Trophoblast cell (in vitro differentiated cells and primary cell): ENCODE measurements around the gene TMOD1.

Experiments used
- DNase-seq, 2 donors: peaks; one replicate each; pipeline ENCODE4 v3.0.0-alpha.2; 2016
- H2AFZ ChIP-seq: 2 replicates; pipeline ENCODE4 v1.6.1; 2013; ENCODE audit warnings: low read length, moderate library complexity, mild to moderate bottlenecking; ENCODE audit not compliant: insufficient read depth, poor library complexity
- H2AK5ac ChIP-seq: 2 replicates; pipeline ENCODE4 v1.6.1; 2013; ENCODE audit warnings: mild to moderate bottlenecking, low read length
- H2BK120ac ChIP-seq: 2 replicates; pipeline ENCODE4 v1.6.1; 2013; ENCODE audit warnings: low read length, mild to moderate bottlenecking, moderate library complexity; ENCODE audit not compliant: insufficient read depth, poor library complexity
- H2BK12ac ChIP-seq: 2 replicates; pipeline ENCODE4 v1.6.1; 2013; ENCODE audit warnings: mild to moderate bottlenecking, low read length, moderate library complexity
- H2BK5ac ChIP-seq: 2 replicates; pipeline ENCODE4 v1.6.1; 2013; ENCODE audit warnings: low read length, low read depth, moderate library complexity, mild to moderate bottlenecking; ENCODE audit not compliant: poor library complexity
- H3K14ac ChIP-seq: 2 replicates; pipeline ENCODE4 v1.6.1; 2013; ENCODE audit warnings: mild to moderate bottlenecking, low read length
- H3K18ac ChIP-seq: 2 replicates; pipeline ENCODE4 v1.6.1; 2013; ENCODE audit warnings: mild to moderate bottlenecking, low read length
- H3K23ac ChIP-seq: 2 replicates; pipeline ENCODE4 v1.6.1; 2013; ENCODE audit warnings: low read length
- H3K27ac ChIP-seq: 2 replicates; pipeline ENCODE4 v1.5.1; 2013; ENCODE audit warnings: low read depth, mild to moderate bottlenecking, inconsistent platforms, low read length, moderate library complexity
- H3K27me3 ChIP-seq: 2 replicates; pipeline ENCODE4 v1.6.1; 2013; ENCODE audit warnings: inconsistent platforms, mild to moderate bottlenecking, low read length, moderate library complexity; ENCODE audit not compliant: insufficient read depth
- H3K36me3 ChIP-seq, 2 experiments: 1 replicate in 1 of 2; 2 replicates in 1 of 2; pipeline ENCODE4 v1.6.1; 2013; ENCODE audit warnings: low read length in 2 of 2, mild to moderate bottlenecking in 2 of 2, moderate library complexity in 1 of 2; ENCODE audit not compliant: insufficient read depth in 2 of 2, control insufficient read depth in 1 of 2
- H3K4ac ChIP-seq: 2 replicates; pipeline ENCODE4 v1.6.1; 2013; ENCODE audit warnings: low read depth, mild to moderate bottlenecking, low read length, moderate library complexity
- H3K4me1 ChIP-seq, 2 experiments: 1 replicate in 1 of 2; 2 replicates in 1 of 2; pipeline ENCODE4 v1.6.1; 2013; ENCODE audit warnings: low read length in 2 of 2, mild to moderate bottlenecking in 2 of 2, moderate library complexity in 1 of 2; ENCODE audit not compliant: insufficient read depth in 2 of 2, control insufficient read depth in 1 of 2
- H3K4me2 ChIP-seq: 2 replicates; pipeline ENCODE4 v1.6.1; 2013; ENCODE audit warnings: inconsistent platforms, mild to moderate bottlenecking, low read length, moderate library complexity
- H3K4me3 ChIP-seq: 2 replicates; pipeline ENCODE4 v1.5.1; 2013; ENCODE audit warnings: mild to moderate bottlenecking, low read depth, low read length, inconsistent platforms
- H3K79me1 ChIP-seq: one replicate; pipeline ENCODE4 v1.6.1; 2013; ENCODE audit warnings: low read length
- H3K79me2 ChIP-seq: 2 replicates; pipeline ENCODE4 v1.6.1; 2013; ENCODE audit warnings: low read length, mild to moderate bottlenecking; ENCODE audit not compliant: control insufficient read depth, insufficient read depth, poor library complexity
- H3K9ac ChIP-seq: 2 replicates; pipeline ENCODE4 v1.6.1; 2013; ENCODE audit warnings: mild to moderate bottlenecking, low read length
- H3K9me3 ChIP-seq: 2 replicates; pipeline ENCODE4 v1.6.1; 2013; ENCODE audit warnings: low read depth, mild to moderate bottlenecking, control low read depth, inconsistent platforms, low read length; ENCODE audit not compliant: insufficient read depth
- H4K12ac ChIP-seq: 2 replicates; pipeline ENCODE4 v1.6.1; 2013; ENCODE audit warnings: low read depth, mild to moderate bottlenecking, low read length, moderate library complexity
- H4K8ac ChIP-seq: 2 replicates; pipeline ENCODE4 v1.6.1; 2013; ENCODE audit warnings: low read depth, mild to moderate bottlenecking, low read length, moderate library complexity
- H4K91ac ChIP-seq: one replicate; pipeline ENCODE4 v1.6.1; 2013; ENCODE audit warnings: low read depth, mild to moderate bottlenecking, low read length, moderate library complexity
- WGBS: extraction: QIAGEN DNeasy Blood & Tissue Kit; methylation state at CpG from one replicate; pipeline ENCODE4 v1.1.7; 2013; ENCODE audit warnings: missing lambda C conversion rate; ENCODE audit not compliant: insufficient read length, insufficient coverage; ENCODE audit errors: extremely low coverage; 5-methylcytosine and 5-hydroxymethylcytosine counted together

The TMOD1 gene

DNA sequence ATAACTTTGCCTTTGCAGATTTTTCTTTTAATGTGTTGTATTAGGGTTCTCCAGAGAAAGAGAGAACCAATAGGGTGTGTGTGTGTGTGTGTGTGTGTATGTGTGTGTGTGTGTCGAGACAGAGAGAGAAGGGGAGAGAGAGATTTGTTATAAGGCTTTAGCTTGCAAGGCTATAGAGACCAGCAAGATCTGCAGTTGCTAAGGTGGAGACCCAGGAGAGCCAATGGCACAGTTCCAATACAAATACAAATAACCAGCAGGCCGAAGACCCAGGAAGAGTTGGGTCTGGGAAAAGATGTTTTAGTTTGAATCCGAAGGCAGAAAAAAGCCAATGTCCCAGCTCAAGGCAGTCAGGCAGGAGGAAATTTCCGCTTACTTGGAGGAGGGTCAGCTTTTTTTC lies 23.0 kb downstream of the TMOD1 start:
- no peak overlapping the region for H3K23ac ChIP-seq
- no peak overlapping the region for H2AK5ac ChIP-seq
- no peak overlapping the region for H3K4ac ChIP-seq
- no peaks in the 10 kb centered on the region for H3K27me3 ChIP-seq
- no peaks in the 10 kb centered on the region for H3K9me3 ChIP-seq
- H3K14ac ChIP-seq, result no peak overlapping the region
- no peak overlapping the region for H3K4me2 ChIP-seq
- no peak overlapping the region for H2BK5ac ChIP-seq
- H2BK12ac ChIP-seq, result no peak overlapping the region
- no peaks in the 10 kb centered on the region for H3K79me2 ChIP-seq
- no CpG with 5 or more reads among the region's 4 CpGs for WGBS
- no peak overlapping the region for H2AFZ ChIP-seq
- H3K79me1 ChIP-seq, result peaks cover 2% of the 10 kb centered on the region
- no peaks in the 10 kb centered on the region for H3K36me3 ChIP-seq
- no peak overlapping the region for H2BK120ac ChIP-seq
- no peak overlapping the region for H4K91ac ChIP-seq
- no peak overlapping the region for H4K8ac ChIP-seq
- H3K9ac ChIP-seq, result no peak overlapping the region
- no peak overlapping the region for H3K27ac ChIP-seq
- DNase-seq, result no peak
- peaks cover 3 to 8% of the 10 kb centered on the region in 2 experiments for H3K4me1 ChIP-seq
- no peak overlapping the region for H3K4me3 ChIP-seq
- no peak overlapping the region for H3K18ac ChIP-seq
- no peak overlapping the region for H4K12ac ChIP-seq

DNA sequence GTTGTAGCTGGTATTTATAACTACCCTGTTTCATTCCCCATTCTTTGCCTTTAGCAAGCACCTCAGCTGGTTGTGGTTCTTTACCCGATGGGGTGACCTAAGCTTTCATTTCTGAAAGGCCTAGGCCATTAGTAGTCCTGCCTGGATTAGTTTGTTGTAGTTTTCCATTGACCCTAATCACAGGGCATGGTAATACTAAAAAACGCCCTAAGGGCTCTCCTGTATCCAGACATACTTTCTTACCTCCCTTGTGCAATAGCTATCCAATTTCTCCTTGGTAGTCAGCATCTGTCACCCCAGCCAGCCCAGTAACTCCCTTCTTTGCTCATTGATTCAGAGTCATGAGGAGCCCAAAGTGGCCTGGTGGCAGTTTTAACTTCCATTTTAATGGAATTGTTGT lies 24.0 kb downstream of the TMOD1 start:
- H3K4ac ChIP-seq, result no peak overlapping the region
- H3K4me3 ChIP-seq, result no peak overlapping the region
- H3K79me1 ChIP-seq, result peaks cover 2% of the 10 kb centered on the region
- H2AK5ac ChIP-seq, result no peak overlapping the region
- no peak overlapping the region for H3K4me2 ChIP-seq
- H2BK12ac ChIP-seq, result no peak overlapping the region
- H3K36me3 ChIP-seq, result no peaks in the 10 kb centered on the region
- no peak overlapping the region for H3K14ac ChIP-seq
- H3K27ac ChIP-seq, result no peak overlapping the region
- no peaks in the 10 kb centered on the region for H3K9me3 ChIP-seq
- no peak overlapping the region for H4K8ac ChIP-seq
- WGBS, result no CpG with 5 or more reads among the region's 2 CpGs
- H3K18ac ChIP-seq, result no peak overlapping the region
- H2BK120ac ChIP-seq, result no peak overlapping the region
- H4K91ac ChIP-seq, result no peak overlapping the region
- peak; percentile 14 to 49 for DNase-seq
- H2BK5ac ChIP-seq, result no peak overlapping the region
- peaks cover 3 to 8% of the 10 kb centered on the region in 2 experiments for H3K4me1 ChIP-seq
- no peak overlapping the region for H3K23ac ChIP-seq
- H3K9ac ChIP-seq, result no peak overlapping the region
- H4K12ac ChIP-seq, result no peak overlapping the region
- no peaks in the 10 kb centered on the region for H3K79me2 ChIP-seq
- H3K27me3 ChIP-seq, result no peaks in the 10 kb centered on the region
- H2AFZ ChIP-seq, result no peak overlapping the region

DNA sequence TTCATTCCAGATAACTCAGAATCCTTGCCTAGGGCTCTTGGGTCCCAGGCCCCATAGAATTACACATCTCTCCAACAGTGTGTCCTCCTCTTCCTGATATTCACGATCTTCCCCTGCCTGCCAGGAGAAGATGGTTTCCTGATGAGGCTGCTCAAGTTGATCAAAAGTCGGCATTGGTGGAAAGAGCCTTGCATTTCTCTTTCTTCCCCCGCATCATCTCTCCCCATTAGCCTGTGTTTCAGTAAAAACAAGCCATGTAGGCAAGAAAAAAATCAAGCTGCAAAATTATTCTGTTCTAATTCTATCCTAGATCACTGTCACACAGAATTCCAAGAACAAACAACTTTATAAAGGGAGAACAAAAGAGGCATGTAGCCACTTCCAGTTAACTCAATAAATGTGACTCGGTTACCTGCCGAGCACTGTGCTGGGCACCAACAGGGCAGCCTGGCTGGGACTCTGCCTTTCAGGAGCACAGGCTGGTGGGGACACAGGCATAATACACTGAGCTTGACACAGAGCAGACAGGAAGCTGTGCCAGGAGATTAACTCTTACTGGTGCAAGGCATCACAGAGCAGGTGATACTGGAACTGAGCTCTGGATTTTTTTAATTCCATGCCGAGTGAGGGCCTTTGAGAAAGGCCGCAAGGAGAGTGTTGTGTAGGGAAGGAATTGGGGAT lies 25.6 kb downstream of the TMOD1 start:
- H3K9ac ChIP-seq, result no peak overlapping the region
- no peaks in the 10 kb centered on the region for H3K36me3 ChIP-seq
- H2BK12ac ChIP-seq, result no peak overlapping the region
- H3K4ac ChIP-seq, result no peak overlapping the region
- no CpG with 5 or more reads among the region's 7 CpGs for WGBS
- H4K91ac ChIP-seq, result no peak overlapping the region
- no peak overlapping the region for H2AFZ ChIP-seq
- H2BK5ac ChIP-seq, result no peak overlapping the region
- H3K23ac ChIP-seq, result no peak overlapping the region
- DNase-seq, result no peak
- no peak overlapping the region for H3K4me3 ChIP-seq
- no peak overlapping the region for H2AK5ac ChIP-seq
- H3K79me1 ChIP-seq, result peaks cover 2% of the 10 kb centered on the region
- H3K4me2 ChIP-seq, result no peak overlapping the region
- H3K18ac ChIP-seq, result no peak overlapping the region
- peaks cover 3 to 8% of the 10 kb centered on the region in 2 experiments for H3K4me1 ChIP-seq
- no peaks in the 10 kb centered on the region for H3K9me3 ChIP-seq
- H3K14ac ChIP-seq, result no peak overlapping the region
- H3K79me2 ChIP-seq, result no peaks in the 10 kb centered on the region
- H3K27me3 ChIP-seq, result no peaks in the 10 kb centered on the region
- H2BK120ac ChIP-seq, result no peak overlapping the region
- H4K12ac ChIP-seq, result no peak overlapping the region
- no peak overlapping the region for H4K8ac ChIP-seq
- no peak overlapping the region for H3K27ac ChIP-seq

DNA sequence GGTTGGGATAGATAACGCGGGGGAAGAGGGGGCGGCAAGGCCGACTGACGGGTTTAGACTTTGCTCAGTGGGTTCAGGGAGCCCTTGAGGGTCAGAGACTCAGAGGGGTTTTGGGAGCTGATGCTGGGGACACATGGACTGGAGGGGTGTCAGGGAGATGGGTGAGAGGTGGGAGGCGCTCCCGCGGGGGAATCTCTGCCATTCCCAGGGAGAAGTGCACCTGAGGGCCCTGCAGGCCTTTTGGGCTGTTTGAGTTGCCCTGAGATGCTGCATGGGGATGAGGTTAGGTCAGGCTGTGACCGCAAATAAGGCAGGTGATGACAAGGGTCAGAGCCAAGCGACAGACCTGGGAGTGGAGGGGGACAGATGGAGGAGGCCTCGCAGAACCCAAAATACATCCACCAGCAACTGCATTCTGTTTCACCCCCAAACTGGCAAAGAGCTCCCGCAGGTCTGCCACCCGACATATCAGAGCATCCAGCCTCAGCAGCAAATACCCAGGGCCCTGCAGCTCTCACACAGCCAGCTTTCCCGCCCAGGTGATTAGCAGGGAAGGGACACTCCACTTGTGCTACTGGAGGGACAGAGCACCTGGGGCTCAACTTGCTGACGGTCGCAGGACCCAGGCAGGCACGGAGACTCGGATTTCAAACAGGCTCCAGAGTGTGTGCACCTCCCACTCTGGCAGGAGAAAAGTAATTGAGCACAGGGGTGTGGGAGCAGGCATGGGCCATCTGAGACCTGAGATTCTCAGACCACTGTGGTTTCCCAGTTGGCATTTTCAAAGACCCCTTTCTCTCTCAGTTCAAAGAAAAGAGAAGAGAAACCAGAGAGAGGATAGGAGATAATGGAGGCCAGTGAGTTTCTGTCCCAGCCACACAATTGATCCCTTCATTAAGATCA lies 26.4 kb downstream of the TMOD1 start:
- peaks cover 3 to 8% of the 10 kb centered on the region in 2 experiments for H3K4me1 ChIP-seq
- H3K9ac ChIP-seq, result no peak overlapping the region
- no peak overlapping the region for H4K91ac ChIP-seq
- H2AK5ac ChIP-seq, result no peak overlapping the region
- no peaks in the 10 kb centered on the region for H3K36me3 ChIP-seq
- no peak overlapping the region for H2BK5ac ChIP-seq
- H3K79me1 ChIP-seq, result peaks cover 2% of the 10 kb centered on the region
- H3K27ac ChIP-seq, result no peak overlapping the region
- H3K18ac ChIP-seq, result no peak overlapping the region
- DNase-seq, result no peak
- WGBS, result 100% methylated on average over 2 of the region's 18 CpGs
- H3K4me3 ChIP-seq, result no peak overlapping the region
- no peak overlapping the region for H3K4ac ChIP-seq
- H3K4me2 ChIP-seq, result no peak overlapping the region
- no peaks in the 10 kb centered on the region for H3K79me2 ChIP-seq
- H2BK12ac ChIP-seq, result no peak overlapping the region
- H2BK120ac ChIP-seq, result no peak overlapping the region
- H4K8ac ChIP-seq, result no peak overlapping the region
- H3K23ac ChIP-seq, result no peak overlapping the region
- H3K9me3 ChIP-seq, result no peaks in the 10 kb centered on the region
- no peak overlapping the region for H2AFZ ChIP-seq
- no peak overlapping the region for H4K12ac ChIP-seq
- H3K14ac ChIP-seq, result peak overlapping the region; percentile 40
- no peaks in the 10 kb centered on the region for H3K27me3 ChIP-seq
